Body of pancreas (tissue), 4 donors: ENCODE measurements around the gene CORO1C. TPM values are rescaled to one million over a fixed set of nuclear protein-coding genes. Genes with fewer than 3 reads are reported as not detected.

ENCODE experiments used
- ATAC-seq: fragments of 150-250 bp; one replicate; pipeline ENCODE4 v1.9.1; 2016
- DNase-seq, 4 donors: peaks; one replicate each; pipeline ENCODE4 v3.0.0-alpha.2; 2019
- H3K27ac ChIP-seq, 4 donors: fragments of 200-600 bp; sonication (generic); 1 replicate in 3 of 4; 2 replicates in 1 of 4; pipeline versions ENCODE4 v1.5.1 to v1.6.1; 2016 to 2019; ENCODE audit warnings: mild to moderate bottlenecking in 1 of 4, mixed read lengths in 1 of 4, moderate library complexity in 1 of 4
- H3K27me3 ChIP-seq, 2 donors: fragments of 200-600 bp; sonication (generic); one replicate each; pipeline ENCODE4 v1.6.0; 2016; ENCODE audit warnings: mild to moderate bottlenecking in 1 of 2
- H3K36me3 ChIP-seq, 2 donors: fragments of 200-600 bp; sonication (generic); replicated peaks in 1 of 2; 2 replicates each; pipeline ENCODE4 v1.5.1; 2016; ENCODE audit warnings: low read depth in 2 of 2; ENCODE audit not compliant: insufficient read depth in 1 of 2
- H3K4me1 ChIP-seq: fragments of 200-600 bp; sonication (generic); one replicate; pipeline ENCODE4 v1.6.0; 2016
- H3K4me3 ChIP-seq, 2 donors: fragments of 200-600 bp; sonication (generic); 1 replicate in 1 of 2; 2 replicates in 1 of 2; pipeline ENCODE4 v1.5.1; 2016 to 2019
- H3K9me3 ChIP-seq, 3 donors: fragments of 200-600 bp; sonication (generic); 1 replicate in 2 of 3; 2 replicates in 1 of 3; pipeline ENCODE4 v1.5.1; 2016
- CTCF ChIP-seq, 7 experiments: fragments of 450-650 bp in 4 of 7; fragments of 200-600 bp in 3 of 7; sonication (generic) in 3 of 7; IDR thresholded peaks; one replicate each; pipeline ENCODE4 v1.5.1; 2016 to 2019; ENCODE audit warnings: antibody characterized with exemption in 7 of 7
- POLR2A ChIP-seq, 3 donors: fragments of 450-650 bp; IDR thresholded peaks; one replicate each; pipeline ENCODE4 v1.6.1; 2016; ENCODE audit warnings: antibody characterized with exemption in 3 of 3, mild to moderate bottlenecking in 2 of 3
- WGBS, 2 donors: methylation state at CpG; one replicate each; pipeline ENCODE4 v1.1.5; 2017; 5-methylcytosine and 5-hydroxymethylcytosine counted together
- intact Hi-C: fragments of 100-400 bp; cut with DNase I; formaldehyde crosslinking; loops from one replicate; pipeline ENCODE4 v1.15.1; 2023
- total RNA-seq, 2 donors: library from RNA; depleted of rRNA; stranded (reverse); fragments of >200 nt; gene quantifications; one replicate each; pipeline ENCODE4 v1.1.0, GENCODE V29; 2016

Gene CORO1C
- total RNA-seq, 2 donors from 2014 or later: 26.7 to 27.4 TPM

GRCh38 chr12:108727161-108727560 is 4.2 kb downstream of the CORO1C start:
- intact Hi-C loops: no loop called here
- no peaks in the 10 kb centered on the region for H3K27me3 ChIP-seq
- no peak overlapping the region for H3K4me3 ChIP-seq
- DNase-seq: no peak
- no peaks in the 10 kb centered on the region for H3K9me3 ChIP-seq
- whole genome bisulfite sequencing, 2 donors: 25 to 92% methylated on average over 1 of the region's 1 CpG
- no peaks in the 10 kb centered on the region for H3K36me3 ChIP-seq
- peaks cover 25% of the 10 kb centered on the region for H3K4me1 ChIP-seq
- no peak for ATAC-seq
- H3K27ac ChIP-seq: no peak overlapping the region
- TF ChIP-seq POLR2A (IDR thresholded peaks at IDR 0.05) (no peak), CTCF (IDR thresholded peaks at IDR 0.05) (no peak)

GRCh38 chr12:108724890-108725151 is 6.5 kb downstream of the CORO1C start:
- no peak for DNase-seq
- Histone ChIP-seq H3K27ac (peak overlapping the region in 1 of 4 donors; percentile 1), H3K9me3 (no peaks in the 10 kb centered on the region), H3K4me1 (peaks cover 27% of the 10 kb centered on the region), H3K36me3 (no peaks in the 10 kb centered on the region), H3K27me3 (no peaks in the 10 kb centered on the region), H3K4me3 (no peak overlapping the region)
- ATAC-seq: no peak
- TF ChIP-seq CTCF (IDR thresholded peaks at IDR 0.05) (no peak), POLR2A (IDR thresholded peaks at IDR 0.05) (no peak)
- intact Hi-C loops: no loop called here

GRCh38 chr12:108724054-108724889 is 7.0 kb downstream of the CORO1C start:
- intact Hi-C loops: no loop called here
- 60 to 84% methylated on average over 3 of the region's 3 CpGs for WGBS, 2 donors
- Histone ChIP-seq H3K36me3 (no peaks in the 10 kb centered on the region), H3K27me3 (no peaks in the 10 kb centered on the region), H3K4me1 (peaks cover 21% of the 10 kb centered on the region), H3K27ac (peak overlapping the region in 1 of 4 donors; percentile 59), H3K4me3 (no peak overlapping the region), H3K9me3 (no peaks in the 10 kb centered on the region)
- TF ChIP-seq CTCF (IDR thresholded peaks at IDR 0.05) (no peak), POLR2A (IDR thresholded peaks at IDR 0.05) (no peak)
- DNase-seq (peak in 1 of 4 donors; percentile 52), ATAC-seq (no peak)

- H3K27ac ChIP-seq: peak overlapping the region in 2 of 4 donors; percentile 32 to 59
- ATAC-seq (peak; percentile 47), DNase-seq (peak in 1 of 4 donors; percentile 55)
- H3K36me3 ChIP-seq: no peaks in the 10 kb centered on the region
- no peaks in the 10 kb centered on the region for H3K9me3 ChIP-seq
- TF ChIP-seq POLR2A (IDR thresholded peaks at IDR 0.05) (no peak), CTCF (IDR thresholded peaks at IDR 0.05) (no peak)
- intact Hi-C loops: no loop called here
- no peak overlapping the region for H3K4me3 ChIP-seq
- H3K27me3 ChIP-seq: no peaks in the 10 kb centered on the region
- peaks cover 16% of the 10 kb centered on the region for H3K4me1 ChIP-seq
- 42 to 54% methylated on average over 5 of the region's 5 CpGs for WGBS, 2 donors
Observed at GRCh38 chr12:108722992-108723766, 8.1 kb downstream of the CORO1C start.
